Uterus (tissue), 2 donors: ENCODE results near the gene NCLN.

Experiments
- POLR2A ChIP-seq, 2 donors: fragments of 450-650 bp; IDR thresholded peaks; one replicate each; pipeline ENCODE4 v1.6.1; 2016; ENCODE audit warnings: antibody characterized with exemption in 2 of 2, mild to moderate bottlenecking in 1 of 2, moderate library complexity in 1 of 2
- TF ChIP-seq, protein P1 (sequence below), 4 experiments: fragments of 200-600 bp in 2 of 4; fragments of 450-650 bp in 2 of 4; sonication (generic) in 2 of 4; IDR thresholded peaks; one replicate each; pipeline ENCODE4 v1.5.1; 2016 to 2019; ENCODE audit warnings: antibody characterized with exemption in 4 of 4, mild to moderate bottlenecking in 2 of 4, moderate library complexity in 1 of 4

DNA sequence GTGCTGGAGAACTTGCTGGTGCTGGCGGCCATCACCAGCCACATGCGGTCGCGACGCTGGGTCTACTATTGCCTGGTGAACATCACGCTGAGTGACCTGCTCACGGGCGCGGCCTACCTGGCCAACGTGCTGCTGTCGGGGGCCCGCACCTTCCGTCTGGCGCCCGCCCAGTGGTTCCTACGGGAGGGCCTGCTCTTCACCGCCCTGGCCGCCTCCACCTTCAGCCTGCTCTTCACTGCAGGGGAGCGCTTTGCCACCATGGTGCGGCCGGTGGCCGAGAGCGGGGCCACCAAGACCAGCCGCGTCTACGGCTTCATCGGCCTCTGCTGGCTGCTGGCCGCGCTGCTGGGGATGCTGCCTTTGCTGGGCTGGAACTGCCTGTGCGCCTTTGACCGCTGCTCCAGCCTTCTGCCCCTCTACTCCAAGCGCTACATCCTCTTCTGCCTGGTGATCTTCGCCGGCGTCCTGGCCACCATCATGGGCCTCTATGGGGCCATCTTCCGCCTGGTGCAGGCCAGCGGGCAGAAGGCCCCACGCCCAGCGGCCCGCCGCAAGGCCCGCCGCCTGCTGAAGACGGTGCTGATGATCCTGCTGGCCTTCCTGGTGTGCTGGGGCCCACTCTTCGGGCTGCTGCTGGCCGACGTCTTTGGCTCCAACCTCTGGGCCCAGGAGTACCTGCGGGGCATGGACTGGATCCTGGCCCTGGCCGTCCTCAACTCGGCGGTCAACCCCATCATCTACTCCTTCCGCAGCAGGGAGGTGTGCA is 6.6 kb upstream of the NCLN start:
- no peak for TF ChIP-seq POLR2A (IDR thresholded peaks at IDR 0.05)
- TF ChIP-seq, protein P1, sequence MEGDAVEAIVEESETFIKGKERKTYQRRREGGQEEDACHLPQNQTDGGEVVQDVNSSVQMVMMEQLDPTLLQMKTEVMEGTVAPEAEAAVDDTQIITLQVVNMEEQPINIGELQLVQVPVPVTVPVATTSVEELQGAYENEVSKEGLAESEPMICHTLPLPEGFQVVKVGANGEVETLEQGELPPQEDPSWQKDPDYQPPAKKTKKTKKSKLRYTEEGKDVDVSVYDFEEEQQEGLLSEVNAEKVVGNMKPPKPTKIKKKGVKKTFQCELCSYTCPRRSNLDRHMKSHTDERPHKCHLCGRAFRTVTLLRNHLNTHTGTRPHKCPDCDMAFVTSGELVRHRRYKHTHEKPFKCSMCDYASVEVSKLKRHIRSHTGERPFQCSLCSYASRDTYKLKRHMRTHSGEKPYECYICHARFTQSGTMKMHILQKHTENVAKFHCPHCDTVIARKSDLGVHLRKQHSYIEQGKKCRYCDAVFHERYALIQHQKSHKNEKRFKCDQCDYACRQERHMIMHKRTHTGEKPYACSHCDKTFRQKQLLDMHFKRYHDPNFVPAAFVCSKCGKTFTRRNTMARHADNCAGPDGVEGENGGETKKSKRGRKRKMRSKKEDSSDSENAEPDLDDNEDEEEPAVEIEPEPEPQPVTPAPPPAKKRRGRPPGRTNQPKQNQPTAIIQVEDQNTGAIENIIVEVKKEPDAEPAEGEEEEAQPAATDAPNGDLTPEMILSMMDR (IDR thresholded peaks at IDR 0.05) = no peak
